NT2/D1 (cell line): ENCODE measurements around the gene SGPL1.

ENCODE experiments used
- DNase-seq: peaks from one replicate; pipeline ENCODE4 v3.0.0-alpha.2; 2011; ENCODE audit warnings: low read depth, low spot score
- H3K27me3 ChIP-seq: 2 replicates; pipeline ENCODE4 v1.6.0; 2011; ENCODE audit warnings: mild to moderate bottlenecking; ENCODE audit not compliant: insufficient read length, insufficient read depth
- H3K36me3 ChIP-seq: 2 replicates; pipeline ENCODE4 v1.6.1; 2011; ENCODE audit warnings: mild to moderate bottlenecking, low read length, mixed read lengths; ENCODE audit not compliant: insufficient read depth, insufficient read length
- H3K4me1 ChIP-seq: 2 replicates; pipeline ENCODE4 v1.5.1; 2011; ENCODE audit not compliant: insufficient read depth, insufficient read length
- H3K4me3 ChIP-seq: 2 replicates; pipeline ENCODE4 v1.5.1; 2011; ENCODE audit warnings: low read depth; ENCODE audit not compliant: insufficient read length
- H3K9ac ChIP-seq: 2 replicates; pipeline ENCODE4 v1.6.0; 2011; ENCODE audit warnings: low read depth; ENCODE audit not compliant: insufficient read length
- H3K9me3 ChIP-seq: 2 replicates; pipeline ENCODE4 v1.5.1; 2011; ENCODE audit warnings: mild to moderate bottlenecking, low read length; ENCODE audit not compliant: insufficient read depth
- SUZ12 ChIP-seq: IDR thresholded peaks from 2 replicates; pipeline ENCODE4 v1.6.1; 2011; ENCODE audit not compliant: insufficient read length, insufficient read depth; ENCODE audit errors: extremely low read depth
- YY1 ChIP-seq: IDR thresholded peaks from 2 replicates; pipeline ENCODE4 v1.6.1; 2011; ENCODE audit not compliant: insufficient read length, insufficient read depth
- ZNF274 ChIP-seq: IDR thresholded peaks from 2 replicates; pipeline ENCODE4 v1.6.1; 2011; ENCODE audit warnings: mild to moderate bottlenecking, low read depth, low read length

Gene SGPL1

GRCh38 chr10:70797840-70798239, 17.9 kb upstream of the SGPL1 start:
- Histone ChIP-seq H3K27me3 (no peaks in the 10 kb centered on the region), H3K4me3 (no peak overlapping the region), H3K9ac (no peak overlapping the region)

DNA sequence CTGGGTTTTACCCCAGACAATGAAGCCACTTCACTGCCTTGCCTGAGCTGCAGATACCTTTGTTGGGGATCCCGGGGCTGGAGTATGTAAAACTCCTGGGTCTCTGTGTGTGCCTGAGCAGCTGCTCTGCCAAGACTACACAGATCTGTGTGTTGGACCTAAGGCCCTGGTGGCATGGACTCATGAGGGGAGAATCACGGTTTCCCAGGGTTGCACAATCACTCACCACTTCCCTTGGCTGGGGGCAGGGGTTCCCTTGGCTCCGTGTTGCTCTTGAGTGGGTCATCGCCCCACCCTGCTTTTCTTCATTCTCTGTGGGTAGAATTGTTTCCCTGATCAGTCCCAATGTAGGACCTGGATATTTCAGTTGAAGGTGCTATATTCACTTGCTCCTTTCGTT, 16.6 kb upstream of the SGPL1 start:
- Histone ChIP-seq H3K9ac (no peak overlapping the region), H3K9me3 (no peaks in the 10 kb centered on the region), H3K4me3 (no peak overlapping the region), H3K4me1 (no peaks in the 10 kb centered on the region), H3K27me3 (no peaks in the 10 kb centered on the region), H3K36me3 (no peaks in the 10 kb centered on the region)
- TF ChIP-seq SUZ12 (no peak), YY1 (no peak), ZNF274 (no peak)
- no peak for DNase-seq

More at GRCh38 chr10:70797840-70798239, 17.9 kb upstream of the SGPL1 start:
- H3K9me3 ChIP-seq: no peaks in the 10 kb centered on the region
- H3K36me3 ChIP-seq: no peaks in the 10 kb centered on the region
- no peak for TF ChIP-seq ZNF274
- no peak for DNase-seq
- H3K4me1 ChIP-seq: no peaks in the 10 kb centered on the region

GRCh38 chr10:70801854-70802253, 13.9 kb upstream of the SGPL1 start:
- TF ChIP-seq YY1 (no peak), SUZ12 (no peak), ZNF274 (no peak)
- Histone ChIP-seq H3K9me3 (no peaks in the 10 kb centered on the region), H3K27me3 (no peaks in the 10 kb centered on the region), H3K4me3 (no peak overlapping the region), H3K36me3 (no peaks in the 10 kb centered on the region), H3K9ac (no peak overlapping the region), H3K4me1 (no peaks in the 10 kb centered on the region)
- no peak for DNase-seq

- peaks cover 2% of the 10 kb centered on the region for H3K4me1 ChIP-seq
- no peaks in the 10 kb centered on the region for H3K27me3 ChIP-seq
- H3K9ac ChIP-seq: no peak overlapping the region
- H3K9me3 ChIP-seq: no peaks in the 10 kb centered on the region
- no peak overlapping the region for H3K4me3 ChIP-seq
- no peaks in the 10 kb centered on the region for H3K36me3 ChIP-seq
- no peak for DNase-seq
- TF ChIP-seq YY1: no peak
- TF ChIP-seq ZNF274: no peak
- TF ChIP-seq SUZ12: no peak
Observed at GRCh38 chr10:70803775-70804420, 11.8 kb upstream of the SGPL1 start.

- Histone ChIP-seq H3K27me3 (no peaks in the 10 kb centered on the region), H3K9ac (no peak overlapping the region), H3K9me3 (no peaks in the 10 kb centered on the region), H3K36me3 (no peaks in the 10 kb centered on the region), H3K4me1 (peaks cover 4% of the 10 kb centered on the region), H3K4me3 (no peak overlapping the region)
- DNase-seq: no peak
- TF ChIP-seq YY1: no peak
- no peak for TF ChIP-seq SUZ12
- no peak for TF ChIP-seq ZNF274
Observed at GRCh38 chr10:70804421-70804808, 11.3 kb upstream of the SGPL1 start.

GRCh38 chr10:70805619-70806215, 10.0 kb upstream of the SGPL1 start:
- Histone ChIP-seq H3K9me3 (no peaks in the 10 kb centered on the region), H3K4me1 (peaks cover 4% of the 10 kb centered on the region), H3K4me3 (no peak overlapping the region), H3K36me3 (no peaks in the 10 kb centered on the region), H3K27me3 (no peaks in the 10 kb centered on the region), H3K9ac (no peak overlapping the region)
- no peak for TF ChIP-seq ZNF274
- TF ChIP-seq SUZ12: no peak
- TF ChIP-seq YY1: no peak
- no peak for DNase-seq

GRCh38 chr10:70806841-70807240, 8.9 kb upstream of the SGPL1 start:
- peaks cover 4% of the 10 kb centered on the region for H3K4me1 ChIP-seq
- no peak for TF ChIP-seq SUZ12
- TF ChIP-seq YY1: no peak
- no peak for TF ChIP-seq ZNF274

More at GRCh38 chr10:70806841-70807240, 8.9 kb upstream of the SGPL1 start:
- no peak overlapping the region for H3K4me3 ChIP-seq
- H3K9me3 ChIP-seq: no peaks in the 10 kb centered on the region
- H3K9ac ChIP-seq: no peak overlapping the region
- H3K36me3 ChIP-seq: no peaks in the 10 kb centered on the region
- DNase-seq: no peak
- H3K27me3 ChIP-seq: no peaks in the 10 kb centered on the region
